Panc1 (cell line): ENCODE measurements around the gene GRIN2A.

Experiments used
- CTCF ChIP-seq: fragments of 450-650 bp; IDR thresholded peaks from 2 replicates; pipeline ENCODE4 v1.5.1; 2017; ENCODE audit warnings: mild to moderate bottlenecking
- POLR2AphosphoS5 ChIP-seq: IDR thresholded peaks from 2 replicates; pipeline ENCODE4 v1.6.1; 2012; ENCODE audit warnings: mild to moderate bottlenecking, low read depth, low read length, moderate library complexity
- SIN3A ChIP-seq: IDR thresholded peaks from 2 replicates; pipeline ENCODE4 v1.6.1; 2012; ENCODE audit warnings: low read depth, mild to moderate bottlenecking, low read length, moderate library complexity, borderline replicate concordance; ENCODE audit not compliant: insufficient read depth
- TF ChIP-seq, protein P1 (sequence below), 2 experiments: IDR thresholded peaks; 2 replicates each; pipeline ENCODE4 v1.6.1; 2011 to 2012; ENCODE audit warnings: low read depth in 2 of 2, control low read depth in 1 of 2, low read length in 1 of 2, mild to moderate bottlenecking in 1 of 2, moderate library complexity in 1 of 2; ENCODE audit not compliant: insufficient read depth in 1 of 2

- TF ChIP-seq CTCF (no peak), SIN3A (no peak), POLR2AphosphoS5 (no peak)
- TF ChIP-seq, protein P1, sequence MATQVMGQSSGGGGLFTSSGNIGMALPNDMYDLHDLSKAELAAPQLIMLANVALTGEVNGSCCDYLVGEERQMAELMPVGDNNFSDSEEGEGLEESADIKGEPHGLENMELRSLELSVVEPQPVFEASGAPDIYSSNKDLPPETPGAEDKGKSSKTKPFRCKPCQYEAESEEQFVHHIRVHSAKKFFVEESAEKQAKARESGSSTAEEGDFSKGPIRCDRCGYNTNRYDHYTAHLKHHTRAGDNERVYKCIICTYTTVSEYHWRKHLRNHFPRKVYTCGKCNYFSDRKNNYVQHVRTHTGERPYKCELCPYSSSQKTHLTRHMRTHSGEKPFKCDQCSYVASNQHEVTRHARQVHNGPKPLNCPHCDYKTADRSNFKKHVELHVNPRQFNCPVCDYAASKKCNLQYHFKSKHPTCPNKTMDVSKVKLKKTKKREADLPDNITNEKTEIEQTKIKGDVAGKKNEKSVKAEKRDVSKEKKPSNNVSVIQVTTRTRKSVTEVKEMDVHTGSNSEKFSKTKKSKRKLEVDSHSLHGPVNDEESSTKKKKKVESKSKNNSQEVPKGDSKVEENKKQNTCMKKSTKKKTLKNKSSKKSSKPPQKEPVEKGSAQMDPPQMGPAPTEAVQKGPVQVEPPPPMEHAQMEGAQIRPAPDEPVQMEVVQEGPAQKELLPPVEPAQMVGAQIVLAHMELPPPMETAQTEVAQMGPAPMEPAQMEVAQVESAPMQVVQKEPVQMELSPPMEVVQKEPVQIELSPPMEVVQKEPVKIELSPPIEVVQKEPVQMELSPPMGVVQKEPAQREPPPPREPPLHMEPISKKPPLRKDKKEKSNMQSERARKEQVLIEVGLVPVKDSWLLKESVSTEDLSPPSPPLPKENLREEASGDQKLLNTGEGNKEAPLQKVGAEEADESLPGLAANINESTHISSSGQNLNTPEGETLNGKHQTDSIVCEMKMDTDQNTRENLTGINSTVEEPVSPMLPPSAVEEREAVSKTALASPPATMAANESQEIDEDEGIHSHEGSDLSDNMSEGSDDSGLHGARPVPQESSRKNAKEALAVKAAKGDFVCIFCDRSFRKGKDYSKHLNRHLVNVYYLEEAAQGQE (IDR thresholded peaks at IDR 0.05; ENCODE audit: insufficient read depth in 1 of 2, low read depth in 2 of 2, low read length in 1 of 2), result no peak
Measured at GRCh38 chr16:9898555-9898954, 283.7 kb downstream of the GRIN2A start.
